ENCODE measurements around the gene ISM2.

Gene ISM2

GRCh38 chr14:77459072-77459723, 39.4 kb downstream of the ISM2 start:
- peak; percentile 85 for DNase-seq

- DNase-seq: peak; percentile 23
Measured at GRCh38 chr14:77458249-77458950, 40.2 kb downstream of the ISM2 start.

GRCh38 chr14:77457522-77458248, 40.9 kb downstream of the ISM2 start, which contains the start of the genes AHSA1 and VIPAS39:
TSS of gene AHSA1 (plus strand) at chr14:77458093. CDS start at chr14:77458190, 97 bp downstream.
TSS of gene VIPAS39 (minus strand) at chr14:77457601. CDS start at chr14:77454102, 3,499 bp downstream.
- DNase-seq: peak; percentile 96

DNA sequence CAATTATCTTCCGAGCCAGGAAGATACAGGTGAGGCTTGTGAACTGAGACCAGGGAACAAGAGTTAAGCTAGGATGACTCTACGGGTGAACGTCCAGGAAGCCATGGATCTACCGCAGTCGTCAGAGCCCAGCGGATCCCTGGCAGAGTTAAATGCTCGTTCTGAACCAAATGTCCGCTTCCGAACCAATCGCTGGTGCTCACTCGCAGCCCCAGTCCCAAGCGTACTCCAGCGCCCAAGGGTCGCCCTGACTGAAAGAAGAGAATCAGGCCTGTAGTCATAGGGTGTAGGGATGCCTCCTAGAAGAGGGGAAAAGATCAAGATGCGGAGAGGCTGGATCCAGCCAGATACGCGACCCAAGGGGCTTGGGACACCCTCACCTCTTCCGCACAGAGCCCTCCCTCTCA, 41.5 kb downstream of the ISM2 start:
- no peak for DNase-seq

GRCh38 chr14:77455966-77456640, 42.5 kb downstream of the ISM2 start:
- DNase-seq: no peak

- no peak for DNase-seq
Measured at GRCh38 chr14:77442196-77442595, 56.4 kb downstream of the ISM2 start.

GRCh38 chr14:77439861-77440260, 58.8 kb downstream of the ISM2 start:
- no peak for DNase-seq

GRCh38 chr14:77438596-77438995, 60.0 kb downstream of the ISM2 start:
- DNase-seq: no peak

DNA sequence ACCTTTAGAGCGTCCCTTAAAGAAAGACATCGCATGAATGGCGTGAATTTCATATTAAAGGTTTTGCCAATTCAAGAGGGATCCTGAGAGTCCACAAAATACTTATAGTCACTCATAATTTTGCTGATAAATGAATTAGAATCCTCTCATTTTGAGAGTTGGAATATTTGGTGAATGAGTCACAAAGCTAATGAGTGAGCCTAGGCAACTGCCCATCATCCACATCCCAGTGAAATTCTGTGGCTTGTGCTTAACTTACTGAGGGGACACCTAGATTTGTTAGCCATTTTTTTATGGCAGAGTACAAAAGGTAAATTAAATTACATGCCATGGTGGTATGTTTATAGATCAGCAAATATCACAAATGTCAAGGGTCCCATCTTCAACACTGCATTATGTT, 62.6 kb downstream of the ISM2 start:
- DNase-seq: no peak

- no peak for DNase-seq
Measured at GRCh38 chr14:77426396-77426795, 72.2 kb downstream of the ISM2 start.

DNA sequence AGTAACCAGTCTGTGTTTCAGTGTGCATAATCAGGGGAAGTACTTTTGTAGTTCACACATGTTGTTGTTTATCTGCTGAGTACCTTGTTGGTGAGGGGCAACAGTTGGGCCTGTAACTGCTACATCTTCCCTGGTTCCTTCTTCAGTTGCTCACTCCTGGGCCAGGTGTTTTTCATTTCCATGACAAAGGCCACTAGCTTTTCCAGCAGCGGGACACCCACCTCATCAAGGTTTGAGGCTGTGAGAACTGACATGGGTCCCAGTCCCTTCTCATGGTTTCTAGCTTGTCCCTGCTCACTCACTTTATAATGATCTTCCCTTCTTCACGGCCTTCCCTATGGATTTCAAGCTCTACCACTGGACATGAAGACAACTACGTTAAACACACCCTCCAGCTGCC, 73.8 kb downstream of the ISM2 start:
- no peak for DNase-seq

All from KG1 (cell line).